Kasumi-1 (cell line): ENCODE data around the gene AGBL3.

Experiments
- DNase-seq, 2 experiments: peaks; one replicate each; lab custom pipeline; 2025; lab: John Stamatoyannopoulos, UW

AGBL3 gene

DNA sequence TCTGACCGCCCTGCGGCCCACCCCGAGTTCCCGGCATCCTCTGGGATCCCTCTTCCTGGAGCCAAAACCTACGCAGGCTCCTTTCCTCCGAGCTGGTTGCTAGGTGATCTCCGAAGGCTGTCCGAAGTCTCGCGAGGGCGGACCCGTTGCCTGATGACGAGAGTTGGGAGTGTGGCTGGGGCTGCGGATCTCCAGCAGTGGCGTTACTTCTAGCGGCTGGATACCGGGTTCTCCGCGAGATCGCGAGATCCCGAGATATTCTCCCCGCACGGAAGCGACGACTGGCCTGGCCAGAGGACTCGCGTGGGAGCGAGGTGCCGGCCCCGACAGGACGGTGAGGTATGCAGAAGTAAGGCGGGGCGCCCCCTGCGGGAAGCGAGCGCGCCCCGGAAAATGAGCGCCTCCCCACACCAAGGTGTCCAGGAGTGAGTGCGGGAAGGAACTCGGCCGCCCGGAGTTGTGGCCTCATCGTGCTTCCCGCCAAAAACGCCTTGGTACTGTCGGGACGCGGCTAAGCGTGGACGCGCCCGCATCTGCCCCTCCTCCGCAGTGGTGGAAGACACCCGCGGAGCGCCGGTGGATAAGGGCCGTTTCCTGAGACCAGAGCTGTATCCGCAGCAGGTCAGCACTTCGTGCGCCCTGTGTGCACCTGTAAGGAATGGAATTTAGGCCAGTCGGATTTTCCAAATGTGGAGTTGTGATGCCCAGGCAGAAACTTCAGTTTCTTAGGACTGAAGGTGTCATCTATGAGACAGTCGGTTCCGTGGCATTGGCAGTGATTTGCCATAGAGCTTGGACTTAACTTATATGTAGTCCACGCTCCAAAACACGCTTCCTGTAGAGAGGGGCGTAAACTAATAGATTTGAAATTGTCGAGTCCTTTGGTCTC, at the start of gene AGBL3:
TSS of gene AGBL3 (plus strand) at position 146 of the 889 bp plus-strand sequence. CDS start 1,426 bp downstream, outside the sequence.
- peak; percentile 91 to 94 for DNase-seq

DNA sequence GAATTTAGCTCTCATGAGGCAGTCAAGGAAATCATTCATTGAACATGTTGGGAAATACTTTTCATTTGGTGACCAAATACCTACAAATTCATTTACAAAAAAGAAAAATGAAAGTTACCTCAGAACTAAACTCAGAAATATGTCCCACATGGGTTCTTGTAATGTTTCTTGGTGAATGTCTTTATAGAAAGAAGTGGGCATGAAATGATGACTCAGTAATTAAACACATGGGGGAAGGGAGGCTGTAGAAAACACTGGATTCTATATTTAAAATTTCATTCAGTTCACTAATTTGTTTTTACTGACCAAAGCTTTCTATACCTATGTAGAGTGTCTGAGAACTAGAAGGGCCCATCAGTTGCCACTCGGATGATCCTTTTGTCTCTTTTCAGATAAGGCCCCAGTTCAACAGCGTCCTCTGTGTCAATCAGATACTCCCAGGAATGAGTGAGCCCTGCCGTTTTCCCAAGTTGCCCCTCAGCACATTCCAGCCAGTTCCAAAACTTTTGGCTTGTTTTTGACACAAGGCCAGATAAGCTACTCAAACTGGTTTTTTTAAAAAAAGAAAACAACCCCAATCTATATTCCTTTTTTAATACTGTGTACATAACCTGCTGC, 49.3 kb upstream of the AGBL3 start:
- DNase-seq = no peak

DNA sequence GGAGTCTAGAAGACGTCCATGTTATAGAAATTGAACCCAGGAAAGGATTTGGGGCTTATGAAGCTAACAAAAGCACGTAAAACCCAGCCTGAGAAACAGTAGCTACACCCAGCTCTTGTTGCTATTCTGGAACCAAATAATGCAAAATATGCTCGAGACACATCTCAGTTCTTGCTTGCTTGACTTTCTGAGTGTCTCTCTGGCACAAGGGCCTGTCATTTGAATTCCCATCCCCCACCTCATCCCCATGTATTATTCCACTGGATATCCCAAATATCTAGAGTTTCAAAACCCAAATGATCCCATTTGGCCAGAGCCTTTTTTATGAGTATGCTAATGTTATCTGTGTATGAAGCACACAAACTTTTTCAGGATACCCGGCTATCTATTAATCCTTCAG, 48.2 kb upstream of the AGBL3 start:
- DNase-seq = no peak

DNA sequence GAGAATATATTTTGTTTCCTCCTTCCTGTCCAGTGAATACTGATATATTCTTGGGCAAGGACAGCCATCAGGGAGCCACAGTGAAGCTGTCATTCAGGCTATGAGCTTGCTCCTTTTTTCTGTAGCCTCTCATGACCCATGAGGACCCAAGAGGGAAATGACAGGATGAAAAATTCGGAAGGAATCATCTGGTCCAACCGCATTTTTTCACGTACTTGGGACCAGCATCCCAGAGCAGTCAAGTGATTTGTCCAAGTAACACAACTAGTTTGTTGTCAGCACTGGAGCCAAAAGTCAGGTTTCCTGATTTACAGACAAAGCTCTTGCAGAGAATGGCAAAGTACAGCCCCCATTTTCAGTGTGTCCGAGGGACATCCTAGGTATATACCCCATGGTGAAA, 47.2 kb upstream of the AGBL3 start:
- no peak for DNase-seq

DNA sequence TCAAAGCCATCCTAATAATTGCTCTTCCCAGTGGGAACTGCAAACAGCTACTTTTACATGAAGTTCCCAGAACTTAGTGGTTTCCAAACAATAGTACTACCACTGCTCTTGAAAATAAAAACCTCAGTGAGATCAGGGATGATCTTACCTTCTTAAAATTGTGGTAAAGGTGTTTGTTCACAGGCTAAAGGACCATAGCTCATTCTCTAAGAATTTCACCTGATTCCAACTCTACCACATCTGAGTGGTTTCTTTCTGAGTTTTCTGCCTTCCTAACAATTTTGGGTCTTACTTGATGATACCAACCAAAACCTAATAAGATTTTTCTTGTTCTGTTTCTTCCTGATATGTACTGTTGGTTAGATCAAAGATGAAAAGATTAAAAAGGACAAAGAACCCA, 45.6 kb upstream of the AGBL3 start:
- DNase-seq = no peak

DNA sequence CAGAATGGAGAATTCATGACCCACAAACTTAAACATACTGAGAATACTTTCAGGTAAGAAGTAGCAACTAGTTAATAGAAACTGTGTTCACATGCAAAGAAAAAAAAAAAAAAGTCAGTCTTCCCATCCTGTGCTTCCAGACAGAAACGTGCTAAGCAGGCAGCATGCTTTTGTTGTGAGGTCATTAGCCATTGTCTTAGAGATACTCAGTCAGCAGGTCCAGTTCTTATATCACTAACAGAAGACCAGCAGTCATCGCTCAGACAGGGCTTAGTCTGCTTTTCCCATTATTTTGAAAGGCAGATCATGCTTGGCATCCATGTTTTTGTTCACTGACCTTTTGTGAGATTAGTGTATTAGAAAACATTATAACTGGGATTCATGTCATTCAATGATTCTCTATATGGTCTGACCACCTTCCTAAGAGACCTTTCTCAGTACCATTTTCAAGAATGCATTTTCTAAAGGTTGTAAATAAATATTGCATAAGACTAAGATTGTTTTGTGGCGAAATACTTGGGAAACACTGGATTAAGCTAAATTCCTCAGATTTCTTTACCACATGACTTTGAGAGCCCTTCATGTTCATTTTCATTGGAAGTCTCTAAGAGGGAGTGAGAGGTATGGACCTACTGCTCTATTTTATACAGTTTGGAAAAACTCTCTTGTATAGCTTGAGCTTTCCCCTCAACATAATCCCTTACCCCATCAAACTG, 45.0 kb upstream of the AGBL3 start:
- DNase-seq = no peak

DNA sequence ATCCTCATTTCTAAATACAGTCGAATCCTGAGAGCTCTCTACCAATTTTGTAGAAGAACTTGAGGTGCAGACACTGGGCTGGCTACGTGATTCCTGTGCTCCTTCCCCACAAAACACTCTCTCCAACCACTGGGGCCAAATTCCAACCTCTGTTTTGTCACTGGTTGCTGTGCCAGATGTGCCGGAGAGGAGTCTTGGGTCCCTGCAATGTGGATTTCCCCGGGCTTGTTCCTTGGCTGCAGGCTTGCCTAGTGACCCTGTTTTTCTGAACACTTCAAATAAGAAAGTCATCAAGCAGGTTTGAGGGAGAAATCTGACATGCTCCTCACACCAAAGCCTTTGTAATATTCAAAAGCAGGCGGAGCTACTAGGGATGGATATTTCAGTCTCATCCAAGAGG, 44.4 kb upstream of the AGBL3 start:
- DNase-seq = no peak

DNA sequence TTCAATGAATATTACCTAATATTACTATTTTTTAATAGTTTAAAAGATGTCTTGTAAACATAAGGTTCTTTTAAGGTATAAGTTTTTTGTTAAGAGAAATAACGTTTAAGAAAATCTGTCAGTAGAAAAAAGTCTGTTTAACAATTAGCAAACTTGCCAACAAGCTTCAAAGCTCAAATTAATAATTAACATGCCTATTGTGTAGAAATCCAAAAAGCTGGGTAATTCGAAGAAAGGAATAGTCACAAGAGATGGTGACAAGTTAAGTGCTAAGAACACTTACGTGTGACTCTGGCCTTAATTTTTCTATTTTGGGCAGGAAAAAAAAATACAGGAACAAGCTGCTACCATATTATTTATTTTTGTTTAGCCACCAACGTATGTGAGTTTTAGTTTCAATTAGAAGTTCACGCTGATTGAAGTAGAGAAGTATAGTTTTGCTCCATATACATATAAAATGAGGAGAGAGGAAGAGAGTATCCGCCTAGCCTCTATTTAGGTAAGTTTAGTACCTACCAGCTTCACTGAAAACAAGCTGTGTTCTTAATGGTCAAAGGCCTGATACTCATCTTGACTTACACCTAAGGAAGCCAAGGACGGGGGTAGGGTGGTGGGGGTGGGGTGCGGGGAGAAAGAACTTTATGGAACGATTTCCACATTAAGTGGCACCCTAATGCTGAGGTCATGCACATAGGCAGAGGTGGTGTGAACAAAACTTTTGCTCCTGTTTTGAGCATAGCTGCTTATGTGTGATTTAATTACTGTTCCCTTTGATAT, 43.4 kb upstream of the AGBL3 start:
- no peak for DNase-seq

DNA sequence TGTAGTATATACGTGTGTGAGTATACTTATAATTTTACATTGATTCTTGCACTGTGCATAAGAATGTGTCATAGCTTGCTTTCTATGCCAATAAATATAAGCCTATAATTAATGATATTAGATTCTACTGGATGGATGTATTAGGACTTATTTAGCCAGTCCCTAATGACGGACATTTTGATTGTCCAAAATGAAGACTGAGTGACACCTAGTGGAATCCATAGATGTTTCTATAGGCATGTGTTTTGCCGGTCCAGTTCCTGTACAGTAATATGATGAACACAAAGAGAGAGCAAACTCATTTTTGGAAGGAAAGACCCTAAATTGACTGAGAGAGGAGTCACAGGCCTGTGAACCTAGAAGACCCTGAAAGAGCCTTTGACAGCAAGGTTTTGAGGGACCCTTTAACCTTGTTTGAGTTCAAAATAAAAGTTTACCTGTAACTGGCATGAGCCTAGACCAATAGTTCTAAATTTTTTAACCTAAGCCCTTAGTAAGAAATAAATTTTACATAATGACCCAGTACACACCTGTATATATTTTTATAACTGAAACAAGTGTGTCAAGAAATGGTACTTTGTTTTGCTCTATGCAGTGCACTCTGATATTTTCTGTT, 42.4 kb upstream of the AGBL3 start:
- DNase-seq = peak; percentile 31 to 43

DNA sequence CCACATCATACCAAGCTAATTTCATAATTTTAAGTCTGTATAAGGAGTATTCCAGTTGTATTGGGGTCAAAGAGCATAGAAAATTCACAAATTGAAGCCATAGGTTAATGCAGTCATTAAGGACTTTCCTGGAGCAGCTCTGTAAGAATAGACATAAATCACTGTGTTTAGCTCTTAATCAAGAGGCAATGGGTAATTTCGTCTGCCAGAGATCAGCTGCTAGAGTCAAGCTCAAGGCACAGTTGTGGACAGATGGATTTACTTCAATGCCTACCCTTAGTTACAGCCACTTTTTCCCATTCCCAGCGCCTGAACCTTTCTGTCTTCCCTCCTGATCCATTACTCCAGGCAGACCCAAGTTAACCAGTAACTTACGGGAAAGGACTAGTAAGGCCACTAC, 40.6 kb upstream of the AGBL3 start:
- no peak for DNase-seq

DNA sequence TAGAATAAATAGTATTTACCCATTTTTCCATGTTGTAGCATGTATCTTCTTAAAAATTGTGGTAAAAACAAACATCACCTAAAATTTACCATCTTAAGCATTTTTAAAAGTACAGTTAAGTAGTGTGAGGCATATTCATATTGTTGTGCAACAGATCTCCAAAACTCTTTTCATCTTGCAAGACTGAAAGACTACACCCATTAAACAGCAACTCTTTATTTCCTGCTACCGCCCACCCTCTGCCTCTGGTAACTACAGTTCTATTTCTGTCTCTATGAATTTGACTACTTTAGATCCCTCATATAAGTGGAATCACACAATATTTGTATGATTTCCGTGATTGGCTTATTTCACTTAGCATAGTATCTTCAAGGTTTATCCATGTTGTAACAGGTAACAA, 40.0 kb upstream of the AGBL3 start:
- no peak for DNase-seq

DNA sequence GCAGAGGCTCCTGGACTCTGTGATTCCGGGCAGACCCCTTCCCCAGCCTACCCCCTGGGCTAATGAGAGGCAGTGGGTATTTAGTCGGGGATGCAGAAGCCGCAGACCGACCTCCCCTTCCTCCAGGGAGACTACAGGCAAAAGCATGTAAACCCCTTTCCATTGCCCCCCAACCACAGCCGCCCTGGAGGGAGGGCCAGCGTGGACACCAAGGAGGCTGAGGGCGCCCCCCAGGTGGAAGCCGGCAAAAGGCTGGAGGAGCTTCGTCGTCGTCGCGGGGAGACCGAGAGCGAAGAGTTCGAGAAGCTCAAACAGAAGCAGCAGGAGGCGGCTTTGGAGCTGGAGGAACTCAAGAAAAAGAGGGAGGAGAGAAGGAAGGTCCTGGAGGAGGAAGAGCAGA, 39.0 kb upstream of the AGBL3 start:
- DNase-seq = no peak

DNA sequence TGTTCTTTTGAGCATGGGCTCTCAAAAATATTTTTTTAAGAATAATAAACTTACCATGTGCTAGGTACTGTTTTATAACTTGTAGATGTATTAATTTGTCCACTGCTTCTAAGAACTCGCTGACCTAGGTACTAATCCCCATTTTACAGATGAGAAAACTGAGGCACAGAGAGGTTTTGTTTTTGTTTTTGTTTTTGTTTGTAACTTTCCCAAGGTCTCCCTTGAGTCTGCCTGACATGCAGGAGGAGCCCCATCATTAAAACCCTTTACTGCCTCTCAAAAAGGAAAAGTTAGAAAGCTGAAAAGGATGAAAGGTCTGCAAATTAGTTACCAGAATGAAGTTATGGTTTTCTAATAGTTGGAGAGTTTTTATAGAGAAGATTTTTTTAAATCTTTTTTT, 38.5 kb upstream of the AGBL3 start:
- no peak for DNase-seq

DNA sequence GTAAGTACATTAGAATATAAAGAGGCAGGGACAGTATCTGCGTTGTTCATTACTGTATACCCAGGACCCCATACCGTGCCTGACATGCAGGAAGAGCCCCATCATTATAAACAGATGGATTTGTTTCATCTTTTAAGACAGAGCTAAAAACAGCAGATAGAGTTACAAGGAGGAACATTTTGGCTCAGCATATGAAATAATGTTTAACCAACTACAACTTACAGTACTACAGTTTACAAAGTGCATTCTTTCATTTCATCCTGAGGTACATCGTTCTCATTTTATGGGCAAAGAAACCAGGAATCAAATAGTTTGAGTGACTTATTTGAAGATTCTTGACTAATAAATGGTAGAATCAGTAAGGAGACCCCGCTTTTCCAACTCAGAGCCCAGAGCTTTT, 38.1 kb upstream of the AGBL3 start:
- no peak for DNase-seq

DNA sequence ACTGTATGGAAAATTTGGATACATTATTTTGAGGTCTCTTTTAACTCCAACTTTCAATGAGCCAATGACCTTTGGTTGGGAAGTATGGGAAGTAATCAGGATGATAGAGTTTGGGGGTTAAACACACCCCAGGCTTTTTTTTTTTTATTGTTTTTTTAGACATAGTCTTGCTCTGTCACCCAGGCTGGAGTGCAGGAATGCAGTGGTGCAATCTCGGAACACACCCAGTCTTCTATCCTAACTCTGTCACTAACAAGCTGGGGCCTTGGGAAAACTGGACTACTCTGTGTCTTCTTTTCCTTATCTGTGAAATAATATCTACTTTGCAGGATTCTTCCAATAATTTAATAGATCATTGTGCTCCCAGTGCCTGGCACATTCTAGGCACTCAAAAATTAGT, 37.6 kb upstream of the AGBL3 start:
- DNase-seq = no peak

DNA sequence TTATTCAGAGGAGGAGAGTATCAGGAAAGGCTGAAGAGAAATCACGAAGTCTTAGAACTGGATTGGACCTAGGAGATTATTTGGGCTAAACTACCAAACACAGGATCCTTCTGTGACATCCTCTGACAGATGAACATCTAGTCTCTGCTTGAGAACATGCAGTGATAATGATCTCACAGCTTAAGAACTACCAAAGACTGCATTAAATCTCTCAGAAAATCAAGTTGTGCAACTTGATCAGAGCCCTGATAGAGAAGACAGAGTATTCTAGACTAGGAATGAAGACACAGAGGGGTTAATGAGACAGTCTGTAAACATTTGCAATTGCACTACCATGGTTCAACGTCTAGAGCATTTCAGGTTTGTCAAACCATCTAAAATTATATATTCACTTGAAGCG, 37.1 kb upstream of the AGBL3 start:
- DNase-seq = no peak

DNA sequence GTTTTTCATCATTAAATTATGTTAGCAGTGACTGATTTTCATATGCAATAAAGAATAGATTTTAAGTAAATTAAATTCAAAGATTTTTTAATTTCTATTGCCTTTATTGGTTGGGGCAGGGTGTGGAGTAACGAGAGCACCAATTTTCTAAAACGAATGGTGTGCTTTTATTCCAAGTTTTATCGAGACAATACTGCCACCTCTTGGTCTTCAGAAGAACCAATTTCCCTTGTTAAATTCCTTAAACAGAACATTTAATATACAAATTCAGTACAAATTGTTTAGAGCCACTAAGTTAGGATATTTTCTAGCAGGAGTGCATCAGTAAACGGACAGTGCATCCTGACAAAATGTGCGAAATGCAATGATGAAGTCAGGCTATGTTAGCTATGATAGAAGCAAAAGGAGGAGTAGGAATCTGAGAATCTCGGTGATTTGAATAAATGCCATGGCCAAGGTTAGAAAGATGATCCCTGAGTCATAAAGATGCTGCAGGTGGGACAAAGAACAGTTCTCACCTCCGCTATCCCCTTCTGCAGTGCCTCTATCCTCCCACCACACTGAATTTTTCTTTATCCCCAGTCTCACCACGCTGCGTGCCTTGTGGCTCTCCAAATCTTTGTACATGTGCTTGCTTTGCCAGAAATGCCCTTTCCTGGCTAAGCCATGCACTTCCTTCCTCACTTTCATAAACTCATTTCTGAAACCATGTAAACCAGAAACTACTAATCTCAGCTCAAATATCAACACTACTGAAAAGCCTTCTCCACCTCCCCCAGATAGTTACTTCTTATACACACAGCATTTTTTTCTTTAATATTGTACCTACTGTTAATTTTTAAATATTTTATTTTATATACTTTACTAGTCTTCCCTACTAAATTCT, 31.9 kb upstream of the AGBL3 start:
- DNase-seq = peak; percentile 61 to 78

DNA sequence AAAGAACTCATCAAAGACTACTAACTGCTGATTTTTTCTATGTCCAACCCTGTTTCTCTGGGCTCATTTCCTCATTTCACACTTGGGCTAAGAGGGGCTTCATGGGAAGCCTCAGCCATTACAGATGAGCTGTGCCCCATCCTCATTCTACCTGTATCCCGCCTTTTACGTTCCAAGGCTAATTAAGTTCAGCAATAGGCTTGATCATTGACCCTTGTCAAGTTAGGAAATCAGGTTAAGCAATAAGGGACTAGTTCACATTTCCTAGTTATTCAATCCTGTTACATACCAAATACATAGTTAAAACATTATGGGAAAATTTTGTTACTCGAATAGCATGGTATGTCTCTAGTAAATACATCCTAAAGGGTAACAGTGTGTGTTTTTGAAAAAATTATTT, 29.3 kb upstream of the AGBL3 start:
- no peak for DNase-seq

DNA sequence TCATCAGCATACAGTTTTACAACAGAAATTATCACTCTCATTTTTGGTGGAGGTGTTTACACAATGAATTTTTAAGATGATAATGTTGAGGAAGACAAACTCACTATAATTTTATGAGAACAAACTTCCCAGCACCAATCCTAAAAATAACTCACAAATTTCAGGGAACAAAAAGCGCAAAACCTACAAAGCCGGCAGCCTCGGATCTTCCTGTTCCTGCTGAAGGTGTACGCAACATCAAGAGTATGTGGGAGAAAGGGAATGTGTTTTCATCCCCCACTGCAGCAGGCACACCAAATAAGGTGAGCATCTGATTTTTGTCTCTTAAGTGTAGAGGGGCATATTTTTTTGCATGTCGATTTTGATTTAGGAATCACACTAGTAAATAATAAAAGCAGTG, 26.5 kb upstream of the AGBL3 start:
- no peak for DNase-seq

DNA sequence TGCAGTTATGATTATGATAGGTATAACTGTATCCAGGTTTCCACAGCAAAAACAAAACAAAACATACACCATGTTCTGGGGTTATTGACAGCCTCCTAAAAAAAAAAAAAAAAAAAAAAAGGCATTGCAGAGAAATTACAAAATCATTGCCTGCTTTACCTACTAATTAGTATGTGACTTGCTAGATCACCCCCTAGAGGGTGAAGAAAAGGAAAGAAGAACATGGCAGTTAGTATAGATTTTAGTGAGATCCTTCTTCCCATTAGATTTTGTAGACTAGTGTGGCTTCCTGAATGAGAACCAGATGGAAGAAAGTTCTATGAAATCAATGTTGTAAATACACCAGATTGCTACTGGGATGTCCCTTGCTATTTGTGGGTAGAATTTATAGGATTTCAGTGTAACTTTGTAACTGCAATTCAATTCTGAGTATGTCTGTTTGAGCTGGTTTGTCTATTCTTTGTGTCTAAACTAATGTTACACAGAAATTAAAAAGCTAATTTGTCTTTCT, 24.0 kb upstream of the AGBL3 start:
- peak in 1 of 2 experiments; percentile 8 for DNase-seq

DNA sequence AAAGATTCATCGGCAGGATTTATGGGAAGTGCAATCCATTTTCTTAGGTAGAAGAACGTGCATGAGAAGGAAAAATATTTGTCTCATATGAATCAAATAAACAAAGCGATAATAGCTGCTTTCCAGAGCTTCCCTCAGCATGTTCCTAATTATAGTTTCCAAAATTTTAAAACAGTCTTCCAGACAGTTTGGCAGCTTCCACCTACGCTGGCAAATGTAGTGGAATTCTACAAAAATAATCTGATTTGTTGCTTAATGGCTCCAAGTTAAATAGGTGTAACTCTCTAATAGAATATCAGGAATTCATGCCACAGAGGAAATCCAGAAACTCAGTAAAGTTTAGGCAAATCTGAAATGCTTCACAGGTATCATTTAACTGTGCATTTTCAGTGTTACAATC, 23.3 kb upstream of the AGBL3 start:
- no peak for DNase-seq
